ENCODE data around the gene APEH. TPM values are rescaled to one million over a fixed set of nuclear protein-coding genes. Genes with fewer than 3 reads are reported as not detected.

Gene APEH
- total and polyA plus RNA-seq, 2 of the 13 experiments (the other 11 are each of a cell fraction or from before 2014, with no cell fraction given) = 116 to 130 TPM

DNA sequence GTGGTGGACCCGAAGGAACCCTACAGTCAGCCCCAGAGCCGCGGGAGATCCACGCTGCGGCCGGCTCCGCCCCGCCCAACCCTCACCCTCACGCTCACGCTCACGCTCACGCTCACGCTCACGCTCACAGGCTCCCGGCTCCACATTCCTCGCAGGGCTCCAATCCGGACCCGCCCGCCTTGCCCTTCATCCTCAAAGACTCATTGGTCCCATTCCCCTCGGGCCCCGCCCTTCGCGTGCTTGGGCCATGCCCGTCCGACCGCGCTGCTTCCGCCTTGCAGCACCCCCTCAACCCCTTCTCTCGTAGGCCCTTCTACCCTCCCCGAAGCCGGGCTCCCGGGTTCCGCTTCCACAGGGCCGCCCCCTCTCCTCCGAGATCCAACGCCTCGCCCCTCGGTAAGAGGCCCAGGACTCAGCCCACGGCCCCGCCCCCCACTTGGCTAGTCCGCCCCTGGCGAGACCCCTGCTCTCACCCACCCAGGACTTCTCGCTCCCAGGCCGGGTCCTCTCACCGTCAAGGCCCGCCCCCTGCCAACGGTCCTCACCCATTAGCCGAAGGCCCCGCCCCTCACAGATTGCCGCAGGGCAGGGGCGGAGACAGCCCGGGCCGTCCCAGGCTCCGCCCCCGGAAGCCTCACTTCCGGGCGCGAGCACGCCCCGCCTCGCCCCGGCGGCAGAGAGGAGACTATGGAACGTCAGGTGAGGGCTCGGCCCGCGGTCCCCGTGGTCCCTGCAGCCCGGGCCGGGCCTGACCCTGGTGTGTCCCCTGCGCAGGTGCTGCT, at the start of gene APEH (continued):
- TF ChIP-seq, protein P1, sequence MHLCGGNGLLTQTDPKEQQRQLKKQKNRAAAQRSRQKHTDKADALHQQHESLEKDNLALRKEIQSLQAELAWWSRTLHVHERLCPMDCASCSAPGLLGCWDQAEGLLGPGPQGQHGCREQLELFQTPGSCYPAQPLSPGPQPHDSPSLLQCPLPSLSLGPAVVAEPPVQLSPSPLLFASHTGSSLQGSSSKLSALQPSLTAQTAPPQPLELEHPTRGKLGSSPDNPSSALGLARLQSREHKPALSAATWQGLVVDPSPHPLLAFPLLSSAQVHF (CRISPR knock-in tag; IDR thresholded peaks at IDR 0.05) = peak; percentile 83; the same call in 1 of the 2 replicates
- TF ChIP-seq ZNF280D (CRISPR knock-in tag; IDR thresholded peaks at IDR 0.05) (peak; percentile 85), SOX6 (IDR thresholded peaks at IDR 0.05) (no peak), SOX6 (CRISPR knock-in tag; IDR thresholded peaks at IDR 0.05) (peak; percentile 54; the same call in 1 of the 2 replicates), MBD4 (IDR thresholded peaks at IDR 0.05; ENCODE audit: borderline replicate concordance, low read length) (no peak), ZNF703 (CRISPR knock-in tag; IDR thresholded peaks at IDR 0.05; ENCODE audit: borderline replicate concordance) (0 out of 2 replicates have a peak, but pooled peaks have one; percentile 44), PHF8 (CRISPR knock-in tag; IDR thresholded peaks at IDR 0.05) (peak; percentile 85), ARHGAP35 (CRISPR knock-in tag; IDR thresholded peaks at IDR 0.05; ENCODE audit: borderline replicate concordance) (peak; percentile 67; the same call in 1 of the 2 replicates), JUN (CRISPR knock-in tag; IDR thresholded peaks at IDR 0.05) (no peak), ZNF44 (CRISPR knock-in tag; IDR thresholded peaks at IDR 0.05) (0 out of 2 replicates have a peak, but pooled peaks have one; percentile 15), ZNF136 (CRISPR knock-in tag; IDR thresholded peaks at IDR 0.05; ENCODE audit: low read depth) (peak; percentile 95; the same call in 1 of the 2 replicates), MTF2 (CRISPR knock-in tag; IDR thresholded peaks at IDR 0.05; ENCODE audit: borderline replicate concordance) (no peak), SP1 (IDR thresholded peaks at IDR 0.05) (no peak), SP1 (CRISPR knock-in tag; IDR thresholded peaks at IDR 0.05) (peak; percentile 77), BCL6 (CRISPR knock-in tag; IDR thresholded peaks at IDR 0.05) (no peak), CREM (IDR thresholded peaks at IDR 0.05) (no peak; the same call in 1 of the 2 replicates), CREM (CRISPR knock-in tag; IDR thresholded peaks at IDR 0.05) (no peak), KLF16 (CRISPR knock-in tag; IDR thresholded peaks at IDR 0.05) (0 out of 4 replicates have a peak, but pooled peaks of 1 of the 2 experiments have one; percentile 37), PTBP1 (IDR thresholded peaks at IDR 0.05; ENCODE audit: low read depth, low read length, poor library complexity, severe bottlenecking) (no peak), ZKSCAN5 (CRISPR knock-in tag; IDR thresholded peaks at IDR 0.05) (peak; percentile 69; the same call in 1 of the 2 replicates), REPIN1 (CRISPR knock-in tag; IDR thresholded peaks at IDR 0.05; ENCODE audit: borderline replicate concordance, low read depth) (0 out of 2 replicates have a peak, but pooled peaks have one; percentile 4), ZMYM2 (CRISPR knock-in tag; IDR thresholded peaks at IDR 0.05) (peak; percentile 72; the same call in 1 of the 2 replicates)
- TF ChIP-seq, protein P2, sequence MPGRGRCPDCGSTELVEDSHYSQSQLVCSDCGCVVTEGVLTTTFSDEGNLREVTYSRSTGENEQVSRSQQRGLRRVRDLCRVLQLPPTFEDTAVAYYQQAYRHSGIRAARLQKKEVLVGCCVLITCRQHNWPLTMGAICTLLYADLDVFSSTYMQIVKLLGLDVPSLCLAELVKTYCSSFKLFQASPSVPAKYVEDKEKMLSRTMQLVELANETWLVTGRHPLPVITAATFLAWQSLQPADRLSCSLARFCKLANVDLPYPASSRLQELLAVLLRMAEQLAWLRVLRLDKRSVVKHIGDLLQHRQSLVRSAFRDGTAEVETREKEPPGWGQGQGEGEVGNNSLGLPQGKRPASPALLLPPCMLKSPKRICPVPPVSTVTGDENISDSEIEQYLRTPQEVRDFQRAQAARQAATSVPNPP (CRISPR knock-in tag; IDR thresholded peaks at IDR 0.05) = peak; percentile 49; the same call in 1 of the 2 replicates
- TF ChIP-seq, protein P3, sequence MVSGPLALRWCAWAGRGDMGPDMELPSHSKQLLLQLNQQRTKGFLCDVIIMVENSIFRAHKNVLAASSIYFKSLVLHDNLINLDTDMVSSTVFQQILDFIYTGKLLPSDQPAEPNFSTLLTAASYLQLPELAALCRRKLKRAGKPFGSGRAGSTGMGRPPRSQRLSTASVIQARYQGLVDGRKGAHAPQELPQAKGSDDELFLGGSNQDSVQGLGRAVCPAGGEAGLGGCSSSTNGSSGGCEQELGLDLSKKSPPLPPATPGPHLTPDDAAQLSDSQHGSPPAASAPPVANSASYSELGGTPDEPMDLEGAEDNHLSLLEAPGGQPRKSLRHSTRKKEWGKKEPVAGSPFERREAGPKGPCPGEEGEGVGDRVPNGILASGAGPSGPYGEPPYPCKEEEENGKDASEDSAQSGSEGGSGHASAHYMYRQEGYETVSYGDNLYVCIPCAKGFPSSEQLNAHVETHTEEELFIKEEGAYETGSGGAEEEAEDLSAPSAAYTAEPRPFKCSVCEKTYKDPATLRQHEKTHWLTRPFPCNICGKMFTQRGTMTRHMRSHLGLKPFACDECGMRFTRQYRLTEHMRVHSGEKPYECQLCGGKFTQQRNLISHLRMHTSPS (CRISPR knock-in tag; IDR thresholded peaks at IDR 0.05; ENCODE audit: low read depth) = peak; percentile 68; the same call in 1 of the 2 replicates
